ENCODE results near the gene SLC35A2.

Gene SLC35A2

GRCh38 chrX:48937054-48937907 is 25.8 kb upstream of the SLC35A2 start:
- TF ChIP-seq, protein P1, sequence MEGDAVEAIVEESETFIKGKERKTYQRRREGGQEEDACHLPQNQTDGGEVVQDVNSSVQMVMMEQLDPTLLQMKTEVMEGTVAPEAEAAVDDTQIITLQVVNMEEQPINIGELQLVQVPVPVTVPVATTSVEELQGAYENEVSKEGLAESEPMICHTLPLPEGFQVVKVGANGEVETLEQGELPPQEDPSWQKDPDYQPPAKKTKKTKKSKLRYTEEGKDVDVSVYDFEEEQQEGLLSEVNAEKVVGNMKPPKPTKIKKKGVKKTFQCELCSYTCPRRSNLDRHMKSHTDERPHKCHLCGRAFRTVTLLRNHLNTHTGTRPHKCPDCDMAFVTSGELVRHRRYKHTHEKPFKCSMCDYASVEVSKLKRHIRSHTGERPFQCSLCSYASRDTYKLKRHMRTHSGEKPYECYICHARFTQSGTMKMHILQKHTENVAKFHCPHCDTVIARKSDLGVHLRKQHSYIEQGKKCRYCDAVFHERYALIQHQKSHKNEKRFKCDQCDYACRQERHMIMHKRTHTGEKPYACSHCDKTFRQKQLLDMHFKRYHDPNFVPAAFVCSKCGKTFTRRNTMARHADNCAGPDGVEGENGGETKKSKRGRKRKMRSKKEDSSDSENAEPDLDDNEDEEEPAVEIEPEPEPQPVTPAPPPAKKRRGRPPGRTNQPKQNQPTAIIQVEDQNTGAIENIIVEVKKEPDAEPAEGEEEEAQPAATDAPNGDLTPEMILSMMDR (IDR thresholded peaks at IDR 0.05; ENCODE audit: insufficient read depth, low read depth, low read length, missing control alignments) = no peak
- no peak for DNase-seq (ENCODE audit: low read depth)
- no peak overlapping the region for H3K4me3 ChIP-seq (ENCODE audit: low read length)

- TF ChIP-seq, protein P1 (IDR thresholded peaks at IDR 0.05; ENCODE audit: insufficient read depth, low read depth, low read length, missing control alignments) = no peak
- no peak for DNase-seq (ENCODE audit: low read depth)
- H3K4me3 ChIP-seq (ENCODE audit: low read length) = no peak overlapping the region
These were observed 25.1 kb upstream of the SLC35A2 start for GRCh38 chrX:48936429-48937053.

GRCh38 chrX:48935301-48935670 is 23.8 kb upstream of the SLC35A2 start:
- DNase-seq (ENCODE audit: low read depth) = no peak
- no peak overlapping the region for H3K4me3 ChIP-seq (ENCODE audit: low read length)
- TF ChIP-seq, protein P1 (IDR thresholded peaks at IDR 0.05; ENCODE audit: insufficient read depth, low read depth, low read length, missing control alignments) = no peak

DNA sequence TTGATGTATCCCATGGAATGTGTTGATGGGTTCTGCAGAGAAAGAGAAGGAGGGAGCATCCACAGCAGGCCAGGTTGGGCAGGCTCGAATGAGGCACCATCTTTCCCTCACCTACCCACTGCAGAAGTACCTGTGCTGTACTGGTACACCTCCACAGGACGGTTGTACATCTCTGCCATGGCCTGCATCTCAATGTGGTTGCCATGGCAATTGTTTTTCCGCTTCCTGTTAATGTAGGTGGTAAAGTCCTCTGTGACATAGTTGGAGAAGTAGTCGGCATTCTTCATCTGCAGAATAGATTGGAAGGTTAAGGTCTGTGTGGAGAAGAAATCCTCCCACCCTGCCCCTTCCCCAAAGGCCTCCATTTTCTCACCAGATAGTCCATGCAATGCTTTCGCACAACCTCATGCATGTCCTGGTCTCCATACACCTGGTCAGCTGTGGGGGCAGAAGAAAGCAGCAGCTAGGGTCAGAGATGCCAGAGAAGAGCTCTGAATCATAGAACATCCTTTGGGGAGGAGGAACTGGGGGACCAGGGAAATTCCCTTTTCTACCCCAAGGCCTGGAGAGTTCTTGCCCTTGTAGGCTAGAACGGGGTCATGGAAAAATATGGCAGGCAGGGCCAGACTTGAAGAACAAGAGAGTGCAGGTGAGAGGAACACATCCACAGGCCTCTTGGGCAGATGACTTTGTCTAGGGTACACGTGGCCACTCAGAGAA is 23.3 kb upstream of the SLC35A2 start:
- TF ChIP-seq, protein P1 (IDR thresholded peaks at IDR 0.05; ENCODE audit: insufficient read depth, low read depth, low read length, missing control alignments) = no peak
- no peak for DNase-seq (ENCODE audit: low read depth)
- H3K4me3 ChIP-seq (ENCODE audit: low read length) = no peak overlapping the region

GRCh38 chrX:48933757-48934156 is 22.3 kb upstream of the SLC35A2 start:
- no peak overlapping the region for H3K4me3 ChIP-seq (ENCODE audit: low read length)
- DNase-seq (ENCODE audit: low read depth) = no peak

GRCh38 chrX:48927736-48928382 is 16.4 kb upstream of the SLC35A2 start:
- TF ChIP-seq, protein P1 (IDR thresholded peaks at IDR 0.05; ENCODE audit: insufficient read depth, low read depth, low read length, missing control alignments) = no peak
- no peak for DNase-seq (ENCODE audit: low read depth)
- H3K4me3 ChIP-seq (ENCODE audit: low read length) = no peak overlapping the region

More at GRCh38 chrX:48933757-48934156, 22.3 kb upstream of the SLC35A2 start:
- TF ChIP-seq, protein P1 (IDR thresholded peaks at IDR 0.05; ENCODE audit: insufficient read depth, low read depth, low read length, missing control alignments) = no peak
